Body of pancreas (tissue), 4 donors: ENCODE measurements around the gene CACNG7. TPM values are rescaled to one million over a fixed set of nuclear protein-coding genes. Genes with fewer than 3 reads are reported as not detected.

Experiments used
- ATAC-seq: fragments of 150-250 bp; one replicate; pipeline ENCODE4 v1.9.1; 2016
- DNase-seq, 4 donors: peaks; one replicate each; pipeline ENCODE4 v3.0.0-alpha.2; 2019
- H3K27ac ChIP-seq, 4 donors: fragments of 200-600 bp; sonication (generic); 1 replicate in 3 of 4; 2 replicates in 1 of 4; pipeline versions ENCODE4 v1.5.1 to v1.6.1; 2016 to 2019; ENCODE audit warnings: mild to moderate bottlenecking in 1 of 4, mixed read lengths in 1 of 4, moderate library complexity in 1 of 4
- H3K27me3 ChIP-seq, 2 donors: fragments of 200-600 bp; sonication (generic); one replicate each; pipeline ENCODE4 v1.6.0; 2016; ENCODE audit warnings: mild to moderate bottlenecking in 1 of 2
- H3K36me3 ChIP-seq, 2 donors: fragments of 200-600 bp; sonication (generic); replicated peaks in 1 of 2; 2 replicates each; pipeline ENCODE4 v1.5.1; 2016; ENCODE audit warnings: low read depth in 2 of 2; ENCODE audit not compliant: insufficient read depth in 1 of 2
- H3K4me1 ChIP-seq: fragments of 200-600 bp; sonication (generic); one replicate; pipeline ENCODE4 v1.6.0; 2016
- H3K4me3 ChIP-seq, 2 donors: fragments of 200-600 bp; sonication (generic); 1 replicate in 1 of 2; 2 replicates in 1 of 2; pipeline ENCODE4 v1.5.1; 2016 to 2019
- H3K9me3 ChIP-seq, 3 donors: fragments of 200-600 bp; sonication (generic); 1 replicate in 2 of 3; 2 replicates in 1 of 3; pipeline ENCODE4 v1.5.1; 2016
- CTCF ChIP-seq, 7 experiments: fragments of 450-650 bp in 4 of 7; fragments of 200-600 bp in 3 of 7; sonication (generic) in 3 of 7; IDR thresholded peaks; one replicate each; pipeline ENCODE4 v1.5.1; 2016 to 2019; ENCODE audit warnings: antibody characterized with exemption in 7 of 7
- POLR2A ChIP-seq, 3 donors: fragments of 450-650 bp; IDR thresholded peaks; one replicate each; pipeline ENCODE4 v1.6.1; 2016; ENCODE audit warnings: antibody characterized with exemption in 3 of 3, mild to moderate bottlenecking in 2 of 3
- WGBS, 2 donors: methylation state at CpG; one replicate each; pipeline ENCODE4 v1.1.5; 2017; 5-methylcytosine and 5-hydroxymethylcytosine counted together
- intact Hi-C: fragments of 100-400 bp; cut with DNase I; formaldehyde crosslinking; loops from one replicate; pipeline ENCODE4 v1.15.1; 2023
- total RNA-seq, 2 donors: library from RNA; depleted of rRNA; stranded (reverse); fragments of >200 nt; gene quantifications; one replicate each; pipeline ENCODE4 v1.1.0, GENCODE V29; 2016

CACNG7 gene
- total RNA-seq, 2 donors from 2014 or later = not detected

GRCh38 chr19:53870485-53870844 is 38.6 kb upstream of the CACNG7 start:
- no peak overlapping the region for H3K4me3 ChIP-seq
- DNase-seq (peak in 3 of 4 donors; percentile 32 to 51 (median 41)), ATAC-seq (no peak)
- no peaks in the 10 kb centered on the region for H3K9me3 ChIP-seq
- H3K36me3 ChIP-seq = peaks cover 7 to 11% of the 10 kb centered on the region in 2 donors
- H3K27ac ChIP-seq = peak overlapping the region in 3 of 4 donors; percentile 78 to 94 (median 89)
- H3K4me1 ChIP-seq = peaks cover 37% of the 10 kb centered on the region
- no peaks in the 10 kb centered on the region for H3K27me3 ChIP-seq
- intact Hi-C loops = no loop called here
- TF ChIP-seq CTCF (IDR thresholded peaks at IDR 0.05) (no peak), POLR2A (IDR thresholded peaks at IDR 0.05) (peak in 1 of 3 donors; percentile 11)
- 13 to 39% methylated on average over 3 to 5 of the region's 5 CpGs for WGBS, 2 donors

GRCh38 chr19:53871454-53871853 is 37.6 kb upstream of the CACNG7 start:
- DNase-seq = no peak
- ATAC-seq = no peak
- H3K36me3 ChIP-seq = peaks cover 7 to 11% of the 10 kb centered on the region in 2 donors
- H3K27me3 ChIP-seq = no peaks in the 10 kb centered on the region
- TF ChIP-seq CTCF (IDR thresholded peaks at IDR 0.05) (no peak), POLR2A (IDR thresholded peaks at IDR 0.05) (no peak)
- no peak overlapping the region for H3K27ac ChIP-seq
- no peak overlapping the region for H3K4me3 ChIP-seq
- peaks cover 27% of the 10 kb centered on the region for H3K4me1 ChIP-seq
- 52 to 64% methylated on average over 7 of the region's 7 CpGs for WGBS, 2 donors
- no peaks in the 10 kb centered on the region for H3K9me3 ChIP-seq
- intact Hi-C loops = no loop called here

GRCh38 chr19:53872762-53873161 is 36.3 kb upstream of the CACNG7 start:
- no peak for DNase-seq
- ATAC-seq = no peak
- Histone ChIP-seq H3K27ac (no peak overlapping the region), H3K27me3 (no peaks in the 10 kb centered on the region), H3K4me1 (peaks cover 17% of the 10 kb centered on the region), H3K9me3 (no peaks in the 10 kb centered on the region), H3K4me3 (no peak overlapping the region), H3K36me3 (peaks cover 7 to 11% of the 10 kb centered on the region in 2 donors)
- intact Hi-C loops = no loop called here
- TF ChIP-seq CTCF (IDR thresholded peaks at IDR 0.05) = no peak
- WGBS, 2 donors = 71 to 76% methylated on average over 6 of the region's 6 CpGs

DNA sequence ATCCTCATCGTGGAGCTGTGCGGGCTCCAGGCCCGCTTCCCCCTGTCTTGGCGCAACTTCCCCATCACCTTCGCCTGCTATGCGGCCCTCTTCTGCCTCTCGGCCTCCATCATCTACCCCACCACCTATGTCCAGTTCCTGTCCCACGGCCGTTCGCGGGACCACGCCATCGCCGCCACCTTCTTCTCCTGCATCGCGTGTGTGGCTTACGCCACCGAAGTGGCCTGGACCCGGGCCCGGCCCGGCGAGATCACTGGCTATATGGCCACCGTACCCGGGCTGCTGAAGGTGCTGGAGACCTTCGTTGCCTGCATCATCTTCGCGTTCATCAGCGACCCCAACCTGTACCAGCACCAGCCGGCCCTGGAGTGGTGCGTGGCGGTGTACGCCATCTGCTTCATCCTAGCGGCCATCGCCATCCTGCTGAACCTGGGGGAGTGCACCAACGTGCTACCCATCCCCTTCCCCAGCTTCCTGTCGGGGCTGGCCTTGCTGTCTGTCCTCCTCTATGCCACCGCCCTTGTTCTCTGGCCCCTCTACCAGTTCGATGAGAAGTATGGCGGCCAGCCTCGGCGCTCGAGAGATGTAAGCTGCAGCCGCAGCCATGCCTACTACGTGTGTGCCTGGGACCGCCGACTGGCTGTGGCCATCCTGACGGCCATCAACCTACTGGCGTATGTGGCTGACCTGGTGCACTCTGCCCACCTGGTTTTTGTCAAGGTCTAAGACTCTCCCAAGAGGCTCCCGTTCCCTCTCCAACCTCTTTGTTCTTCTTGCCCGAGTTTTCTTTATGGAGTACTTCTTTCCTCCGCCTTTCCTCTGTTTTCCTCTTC is 35.1 kb upstream of the CACNG7 start:
- TF ChIP-seq POLR2A (IDR thresholded peaks at IDR 0.05) = no peak
- Histone ChIP-seq H3K9me3 (no peaks in the 10 kb centered on the region), H3K36me3 (peaks cover 7 to 11% of the 10 kb centered on the region in 2 donors), H3K4me1 (peaks cover 20% of the 10 kb centered on the region), H3K27ac (no peak overlapping the region), H3K27me3 (no peaks in the 10 kb centered on the region), H3K4me3 (no peak overlapping the region)
- 91 to 96% methylated on average over 39 to 51 of the region's 51 CpGs for WGBS, 2 donors
- DNase-seq (no peak), ATAC-seq (no peak)
- intact Hi-C loops = no loop called here

DNA sequence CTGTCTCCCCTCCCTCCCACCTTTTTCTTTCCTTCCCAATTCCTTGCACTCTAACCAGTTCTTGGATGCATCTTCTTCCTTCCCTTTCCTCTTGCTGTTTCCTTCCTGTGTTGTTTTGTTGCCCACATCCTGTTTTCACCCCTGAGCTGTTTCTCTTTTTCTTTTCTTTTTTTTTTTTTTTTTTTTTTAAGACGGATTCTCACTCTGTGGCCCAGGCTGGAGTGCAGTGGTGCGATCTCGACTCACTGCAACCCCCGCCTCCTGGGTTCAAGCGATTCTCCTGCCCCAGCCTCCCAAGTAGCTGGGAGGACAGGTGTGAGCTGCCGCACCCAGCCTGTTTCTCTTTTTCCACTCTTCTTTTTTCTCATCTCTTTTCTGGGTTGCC is 34.5 kb upstream of the CACNG7 start:
- H3K36me3 ChIP-seq = peaks cover 7 to 11% of the 10 kb centered on the region in 2 donors
- peaks cover 23% of the 10 kb centered on the region for H3K4me1 ChIP-seq
- DNase-seq (no peak), ATAC-seq (no peak)
- H3K4me3 ChIP-seq = no peak overlapping the region
- H3K27me3 ChIP-seq = no peaks in the 10 kb centered on the region
- H3K9me3 ChIP-seq = no peaks in the 10 kb centered on the region
- WGBS, 2 donors = 68 to 72% methylated on average over 6 of the region's 6 CpGs
- intact Hi-C loops = no loop called here
- TF ChIP-seq CTCF (IDR thresholded peaks at IDR 0.05) (no peak), POLR2A (IDR thresholded peaks at IDR 0.05) (no peak)
- H3K27ac ChIP-seq = no peak overlapping the region
